Activated T-helper 1 cell treated with Interleukin-2 at 50 U/mL for 16 hours (primary cell): Measurements from ENCODE around the gene PPP1R16B.
"Not testable (repeated sequence)": the region's sequence is repeated elsewhere in the genome, so short reads cannot be mapped to it uniquely, and the experiment has no call there.

ENCODE experiments used
- DNase-seq: peaks from one replicate; pipeline ENCODE4 v3.0.0-alpha.2; 2020; ENCODE audit warnings: low read depth

PPP1R16B gene

GRCh38 chr20:38935285-38935684 is 129.8 kb downstream of the PPP1R16B start:
- DNase-seq: no peak

- DNase-seq: no peak
Measured at GRCh38 chr20:38935967-38936407, 130.5 kb downstream of the PPP1R16B start.

- DNase-seq: no peak
Measured at GRCh38 chr20:38937000-38937399, 131.5 kb downstream of the PPP1R16B start.

GRCh38 chr20:38937978-38938473 is 132.5 kb downstream of the PPP1R16B start:
- no peak for DNase-seq

- DNase-seq: no peak
Measured at GRCh38 chr20:38939686-38940085, 134.2 kb downstream of the PPP1R16B start.

- no peak for DNase-seq
Measured at GRCh38 chr20:38940644-38941043, 135.1 kb downstream of the PPP1R16B start.

- DNase-seq: no peak
Measured at GRCh38 chr20:38941726-38942389, 136.4 kb downstream of the PPP1R16B start.

- DNase-seq: no peak
Measured at GRCh38 chr20:38945012-38945411, 139.5 kb downstream of the PPP1R16B start.

GRCh38 chr20:38946836-38947235 is 141.3 kb downstream of the PPP1R16B start:
- no peak for DNase-seq

GRCh38 chr20:38947931-38948362 is 142.4 kb downstream of the PPP1R16B start:
- no peak for DNase-seq

- no peak for DNase-seq
Measured at GRCh38 chr20:38950254-38950653, 144.8 kb downstream of the PPP1R16B start.

GRCh38 chr20:38951611-38952010 is 146.1 kb downstream of the PPP1R16B start:
- no peak for DNase-seq

GRCh38 chr20:38952153-38952552 is 146.7 kb downstream of the PPP1R16B start:
- DNase-seq: no peak

- no peak for DNase-seq
Measured at GRCh38 chr20:38953630-38954340, 148.3 kb downstream of the PPP1R16B start.

- DNase-seq: no peak
Measured at GRCh38 chr20:38957235-38957876, 151.9 kb downstream of the PPP1R16B start.

GRCh38 chr20:38957915-38958485 is 152.5 kb downstream of the PPP1R16B start:
- DNase-seq: no peak

- not testable (repeated sequence) for DNase-seq
Measured at GRCh38 chr20:38960187-38960687, 154.7 kb downstream of the PPP1R16B start.

- peak; percentile 1 for DNase-seq
Measured at GRCh38 chr20:38961530-38962043, 156.1 kb downstream of the PPP1R16B start.

GRCh38 chr20:38962044-38962927 is 156.8 kb downstream of the PPP1R16B start, which contains the start of gene DHX35:
TSS of gene DHX35 (plus strand) at chr20:38962344. CDS start at chr20:38962368, 24 bp downstream.
- peak; percentile 98 for DNase-seq

GRCh38 chr20:38962928-38963401 is 157.5 kb downstream of the PPP1R16B start:
- no peak for DNase-seq

GRCh38 chr20:38963745-38964144 is 158.2 kb downstream of the PPP1R16B start:
- DNase-seq: no peak
